HFFc6 (cell line): ENCODE data around the gene GFI1B. TPM values are rescaled to one million over a fixed set of nuclear protein-coding genes. Genes with fewer than 3 reads are reported as not detected.
"Not testable (repeated sequence)": the region's sequence is repeated elsewhere in the genome, so short reads cannot be mapped to it uniquely, and the experiment has no call there.

Experiments used
- DNase-seq: peaks from one replicate; pipeline ENCODE4 v3.0.0-alpha.2; 2018
- H3K27ac Mint-ChIP-seq: 2 replicates; pipeline ENCODE4 v1.8.0; 2020; ENCODE audit warnings: mild to moderate bottlenecking, mixed read lengths
- H3K27me3 Mint-ChIP-seq: 2 replicates; pipeline ENCODE4 v1.8.0; 2021; ENCODE audit warnings: mild to moderate bottlenecking, moderate library complexity, mixed read lengths; ENCODE audit not compliant: insufficient read depth
- H3K36me3 Mint-ChIP-seq: 2 replicates; pipeline ENCODE4 v1.8.0; 2021; ENCODE audit warnings: low read depth, mixed read lengths
- H3K4me1 Mint-ChIP-seq: 2 replicates; pipeline ENCODE4 v1.8.0; 2020; ENCODE audit warnings: low read depth, mixed read lengths
- H3K4me3 Mint-ChIP-seq: 2 replicates; pipeline ENCODE4 v1.8.0; 2020; ENCODE audit warnings: mild to moderate bottlenecking, moderate library complexity, mixed read lengths
- H3K9me3 Mint-ChIP-seq: 2 replicates; pipeline ENCODE4 v1.8.0; 2020; ENCODE audit warnings: mild to moderate bottlenecking, mixed read lengths
- CTCF ChIP-seq: fragments of 200-600 bp; sonication (generic); IDR thresholded peaks from 2 replicates; pipeline ENCODE4 v1.5.0; 2021; ENCODE audit warnings: antibody characterized with exemption, mild to moderate bottlenecking
- microRNA-seq: library from miRNA; unstranded; fragments of <30 nt; microRNA quantifications from one replicate; pipeline ENCODE4, GENCODE V29; 2019
- total RNA-seq, 6 experiments: library from RNA; stranded (reverse); fragmentation: NEBNext Ultra II Directional; extraction: Animal tissue kit (Norgen Biotek cat#: 25700); gene quantifications; 2 replicates in 1 of 6; 3 replicates in 5 of 6; pipeline ENCODE4 v1.2.3, GENCODE V29; 2021

GFI1B gene
- total RNA-seq, 6 experiments from 2014 or later = 0.18 TPM; not detected in 5

- peaks cover 2% of the 10 kb centered on the region; the same call in 1 of the 2 replicates for H3K4me1 Mint-ChIP-seq
- peaks cover 21% of the 10 kb centered on the region for H3K36me3 Mint-ChIP-seq
- H3K9me3 Mint-ChIP-seq = no peaks in the 10 kb centered on the region
- TF ChIP-seq CTCF = no peak
- DNase-seq = no peak
- no peaks in the 10 kb centered on the region for H3K27me3 Mint-ChIP-seq
- no peak overlapping the region for H3K27ac Mint-ChIP-seq
- no peak overlapping the region for H3K4me3 Mint-ChIP-seq
These were observed 59.5 kb downstream of the GFI1B start for GRCh38 chr9:133037775-133038515.

- DNase-seq = peak; percentile 47
- not testable (repeated sequence) for H3K4me3 Mint-ChIP-seq, H3K9me3 Mint-ChIP-seq, H3K4me1 Mint-ChIP-seq, H3K27me3 Mint-ChIP-seq, H3K27ac Mint-ChIP-seq
- peak; percentile 84 for TF ChIP-seq CTCF
- H3K36me3 Mint-ChIP-seq = peaks cover 10% of the 10 kb centered on the region
These were observed 62.5 kb downstream of the GFI1B start for GRCh38 chr9:133040892-133041479.

Small RNAs within 50 kb of the gene (microRNA-seq; reads per million reads assigned to microRNA genes)
- gene MIR548AW = not detected

Other genes starting within 250 kb of the GFI1B start
- under 1 TPM in 5 of 6 experiments, not detected in 1; 0.07 to 0.24 (median 0.12) TPM for gene AK8, start 100.4 kb upstream of the GFI1B start, total RNA-seq
- gene SPACA9, start 99.8 kb upstream of the GFI1B start, total RNA-seq = 1 to 10 TPM; 5.7 to 8.9 (median 6.3) TPM
- gene TSC1, start 34.1 kb upstream of the GFI1B start, total RNA-seq = 10 to 100 TPM; 36.0 to 39.7 (median 37.1) TPM
- 10 to 100 TPM; 34.5 to 40.2 (median 38.4) TPM for gene GTF3C5, start 52.3 kb downstream of the GFI1B start, total RNA-seq
- gene CEL, start 83.3 kb downstream of the GFI1B start, total RNA-seq = under 1 TPM; 0.25 to 0.60 (median 0.43) TPM
- gene RALGDS, start 142.5 kb downstream of the GFI1B start, total RNA-seq = 10 to 100 TPM; 12.1 to 15.8 (median 14.8) TPM
- gene GBGT1, start 185.2 kb downstream of the GFI1B start, total RNA-seq = 1 to 10 TPM; 1.1 to 2.8 (median 1.7) TPM
- gene OBP2B, start 230.6 kb downstream of the GFI1B start, total RNA-seq = not detected